ENCODE data around the gene SYNDIG1.

- TF ChIP-seq CTCF (IDR thresholded peaks at IDR 0.05) (no peak), POLR2AphosphoS5 (IDR thresholded peaks at IDR 0.05) (no peak), EP300 (IDR thresholded peaks at IDR 0.05; ENCODE audit: low read depth) (no peak), POLR2A (IDR thresholded peaks at IDR 0.05) (no peak)
These were observed 139.7 kb downstream of the SYNDIG1 start for GRCh38 chr20:24608926-24609667.

Data from transverse colon (tissue), 4 donors.